ENCODE results near the gene LRRN2.

The LRRN2 gene

DNA sequence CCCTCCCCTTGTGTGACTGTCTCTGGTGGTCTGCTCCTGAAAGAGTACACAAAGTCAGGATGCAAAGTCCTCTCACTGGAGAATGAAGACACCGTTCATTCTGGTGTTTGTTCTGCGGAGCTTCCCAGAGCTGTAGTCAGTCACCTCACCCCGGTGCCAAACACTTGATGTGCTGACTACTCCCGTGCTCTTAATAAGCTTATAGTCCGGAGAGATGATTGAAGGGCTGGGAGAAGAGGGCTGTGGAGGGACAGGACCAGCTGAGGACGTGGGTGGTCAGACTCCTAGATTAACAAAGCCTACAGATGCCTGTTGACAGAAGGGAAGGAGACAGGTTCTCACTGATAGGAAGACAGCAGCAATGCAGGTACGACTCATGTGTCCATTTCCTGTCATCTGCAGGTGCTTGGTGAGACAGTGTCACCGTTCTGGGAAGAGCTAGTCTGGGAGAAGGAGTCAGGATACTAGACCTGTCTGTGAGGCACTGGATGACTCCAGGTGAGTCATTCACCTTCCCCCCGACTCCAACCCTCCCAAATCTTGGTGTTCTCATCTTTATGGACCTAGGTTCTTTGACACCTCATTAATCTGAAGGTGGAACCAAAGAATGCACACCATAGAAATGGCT, 40.4 kb upstream of the LRRN2 start:
- H3K36me3 ChIP-seq (ENCODE audit: insufficient read depth, low read length) = no peaks in the 10 kb centered on the region
- H3K4me1 ChIP-seq (ENCODE audit: insufficient read depth, low read length) = peaks cover 9% of the 10 kb centered on the region
- H3K27me3 ChIP-seq (ENCODE audit: insufficient read depth, low read length) = no peaks in the 10 kb centered on the region
- H3K4me3 ChIP-seq (ENCODE audit: low read length) = no peak overlapping the region
- no peak overlapping the region for H2AFZ ChIP-seq (ENCODE audit: low read depth, low read length)
- H3K9me3 ChIP-seq (ENCODE audit: low read length) = no peaks in the 10 kb centered on the region

DNA sequence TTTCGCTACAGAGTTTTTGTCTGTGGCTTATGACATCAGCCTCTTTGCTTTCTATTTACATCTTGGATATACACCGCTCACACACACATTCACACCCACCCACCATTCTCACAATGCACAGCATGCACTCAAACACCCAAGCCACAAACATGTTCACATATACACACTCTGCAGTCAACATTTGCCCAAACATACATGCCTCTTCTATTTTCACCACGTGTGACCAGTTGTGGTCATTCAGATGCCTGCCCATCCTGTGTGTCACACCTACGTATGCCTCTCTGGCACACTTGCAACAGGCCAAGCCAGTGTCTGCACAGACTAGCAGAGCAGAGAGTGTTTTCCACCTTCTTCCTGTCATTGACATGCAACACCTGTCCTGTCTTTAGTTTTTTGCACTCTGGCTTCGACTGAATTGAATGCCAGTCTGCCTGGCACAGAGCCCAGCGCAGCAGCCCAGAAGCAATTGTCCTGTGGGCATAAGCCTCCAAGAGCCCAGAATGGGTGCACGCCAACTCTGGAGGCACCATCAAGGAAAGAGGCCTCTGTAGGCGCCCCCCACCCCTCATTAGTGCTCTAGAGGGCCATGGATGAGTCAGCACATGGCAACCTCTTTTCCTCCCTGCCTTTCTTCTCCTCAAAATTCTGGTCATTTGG, 37.7 kb upstream of the LRRN2 start:
- Histone ChIP-seq H3K9me3 (ENCODE audit: low read length) (no peaks in the 10 kb centered on the region), H3K36me3 (ENCODE audit: insufficient read depth, low read length) (no peaks in the 10 kb centered on the region), H3K27me3 (ENCODE audit: insufficient read depth, low read length) (no peaks in the 10 kb centered on the region), H3K4me1 (ENCODE audit: insufficient read depth, low read length) (peaks cover 9% of the 10 kb centered on the region), H3K4me3 (ENCODE audit: low read length) (no peak overlapping the region), H2AFZ (ENCODE audit: low read depth, low read length) (no peak overlapping the region)

GRCh38 chr1:204721373-204722055, 36.0 kb upstream of the LRRN2 start:
- H3K9me3 ChIP-seq (ENCODE audit: low read length) = no peaks in the 10 kb centered on the region
- peaks cover 9% of the 10 kb centered on the region for H3K4me1 ChIP-seq (ENCODE audit: insufficient read depth, low read length)
- H2AFZ ChIP-seq (ENCODE audit: low read depth, low read length) = peak overlapping the region; percentile 74
- no peaks in the 10 kb centered on the region for H3K36me3 ChIP-seq (ENCODE audit: insufficient read depth, low read length)
- no peak overlapping the region for H3K4me3 ChIP-seq (ENCODE audit: low read length)
- no peaks in the 10 kb centered on the region for H3K27me3 ChIP-seq (ENCODE audit: insufficient read depth, low read length)

DNA sequence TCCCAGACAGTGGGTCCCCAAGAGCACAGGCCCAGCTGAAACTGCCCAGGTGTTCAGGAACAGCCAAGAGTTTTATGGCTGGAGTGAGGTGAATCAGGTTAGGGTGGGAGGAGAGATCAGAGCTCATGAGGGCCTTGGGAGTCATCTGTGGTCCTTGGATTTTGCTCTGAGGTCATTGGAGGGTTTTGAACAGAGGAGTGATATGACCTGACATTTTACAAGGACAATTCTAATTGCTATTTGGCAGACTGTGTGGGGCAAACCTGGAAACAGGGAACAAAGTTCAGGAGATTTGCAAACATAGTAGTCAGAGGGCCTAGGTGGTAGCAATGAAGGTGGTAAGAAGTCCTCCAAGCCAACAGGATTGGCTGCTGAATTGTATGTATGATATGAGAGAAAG, 31.1 kb upstream of the LRRN2 start:
- H2AFZ ChIP-seq (ENCODE audit: low read depth, low read length) = no peak overlapping the region
- H3K27me3 ChIP-seq (ENCODE audit: insufficient read depth, low read length) = no peaks in the 10 kb centered on the region
- no peak overlapping the region for H3K4me3 ChIP-seq (ENCODE audit: low read length)
- no peaks in the 10 kb centered on the region for H3K36me3 ChIP-seq (ENCODE audit: insufficient read depth, low read length)
- H3K9me3 ChIP-seq (ENCODE audit: low read length) = no peaks in the 10 kb centered on the region
- peaks cover 30% of the 10 kb centered on the region for H3K4me1 ChIP-seq (ENCODE audit: insufficient read depth, low read length)

DNA sequence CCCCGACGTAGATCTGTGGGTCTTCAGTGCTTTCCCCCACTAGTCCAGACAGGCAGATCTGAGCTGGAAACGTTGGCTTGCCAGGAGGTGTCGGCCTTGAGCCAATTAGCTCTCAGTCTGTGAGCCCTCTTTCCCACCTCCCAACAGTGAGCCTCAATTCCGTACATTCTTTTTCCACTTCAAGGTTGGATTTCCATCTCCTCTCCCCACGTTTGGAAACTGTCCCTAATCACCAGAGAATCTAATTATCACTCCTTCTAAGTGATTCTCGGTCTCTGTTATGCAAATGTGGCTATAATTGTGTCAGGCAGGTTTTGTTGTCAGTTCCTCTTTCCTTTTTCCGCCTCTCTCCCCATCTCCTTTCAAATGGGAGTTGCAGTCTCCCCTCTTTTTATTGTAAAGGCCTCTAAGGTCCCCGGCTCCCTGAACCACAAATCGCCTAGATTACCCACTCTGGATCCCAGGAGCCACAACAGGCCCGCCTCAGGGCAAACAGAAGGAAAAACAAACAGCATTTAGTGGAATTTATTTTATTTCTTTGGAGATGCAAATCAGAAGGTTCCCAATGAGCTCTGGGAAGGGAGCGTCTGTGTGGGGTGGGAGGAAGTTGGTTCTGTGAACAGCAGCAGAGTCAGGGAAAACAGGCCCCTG, 29.4 kb upstream of the LRRN2 start:
- Histone ChIP-seq H3K27me3 (ENCODE audit: insufficient read depth, low read length) (no peaks in the 10 kb centered on the region), H3K9me3 (ENCODE audit: low read length) (no peaks in the 10 kb centered on the region), H3K4me1 (ENCODE audit: insufficient read depth, low read length) (peaks cover 41% of the 10 kb centered on the region), H3K4me3 (ENCODE audit: low read length) (peak overlapping the region; percentile 25), H2AFZ (ENCODE audit: low read depth, low read length) (peak overlapping the region; percentile 68), H3K36me3 (ENCODE audit: insufficient read depth, low read length) (no peaks in the 10 kb centered on the region)

- Histone ChIP-seq H3K4me1 (ENCODE audit: insufficient read depth, low read length) (peaks cover 48% of the 10 kb centered on the region), H3K27me3 (ENCODE audit: insufficient read depth, low read length) (no peaks in the 10 kb centered on the region), H2AFZ (ENCODE audit: low read depth, low read length) (no peak overlapping the region), H3K36me3 (ENCODE audit: insufficient read depth, low read length) (no peaks in the 10 kb centered on the region), H3K9me3 (ENCODE audit: low read length) (no peaks in the 10 kb centered on the region), H3K4me3 (ENCODE audit: low read length) (no peak overlapping the region)
Observed at GRCh38 chr1:204714194-204714860, 28.8 kb upstream of the LRRN2 start.

- H3K36me3 ChIP-seq (ENCODE audit: insufficient read depth, low read length) = no peaks in the 10 kb centered on the region
- H3K4me3 ChIP-seq (ENCODE audit: low read length) = no peak overlapping the region
- no peak overlapping the region for H2AFZ ChIP-seq (ENCODE audit: low read depth, low read length)
- peaks cover 49% of the 10 kb centered on the region for H3K4me1 ChIP-seq (ENCODE audit: insufficient read depth, low read length)
- no peaks in the 10 kb centered on the region for H3K9me3 ChIP-seq (ENCODE audit: low read length)
- H3K27me3 ChIP-seq (ENCODE audit: insufficient read depth, low read length) = no peaks in the 10 kb centered on the region
Observed at GRCh38 chr1:204713541-204713940, 28.0 kb upstream of the LRRN2 start.

DNA sequence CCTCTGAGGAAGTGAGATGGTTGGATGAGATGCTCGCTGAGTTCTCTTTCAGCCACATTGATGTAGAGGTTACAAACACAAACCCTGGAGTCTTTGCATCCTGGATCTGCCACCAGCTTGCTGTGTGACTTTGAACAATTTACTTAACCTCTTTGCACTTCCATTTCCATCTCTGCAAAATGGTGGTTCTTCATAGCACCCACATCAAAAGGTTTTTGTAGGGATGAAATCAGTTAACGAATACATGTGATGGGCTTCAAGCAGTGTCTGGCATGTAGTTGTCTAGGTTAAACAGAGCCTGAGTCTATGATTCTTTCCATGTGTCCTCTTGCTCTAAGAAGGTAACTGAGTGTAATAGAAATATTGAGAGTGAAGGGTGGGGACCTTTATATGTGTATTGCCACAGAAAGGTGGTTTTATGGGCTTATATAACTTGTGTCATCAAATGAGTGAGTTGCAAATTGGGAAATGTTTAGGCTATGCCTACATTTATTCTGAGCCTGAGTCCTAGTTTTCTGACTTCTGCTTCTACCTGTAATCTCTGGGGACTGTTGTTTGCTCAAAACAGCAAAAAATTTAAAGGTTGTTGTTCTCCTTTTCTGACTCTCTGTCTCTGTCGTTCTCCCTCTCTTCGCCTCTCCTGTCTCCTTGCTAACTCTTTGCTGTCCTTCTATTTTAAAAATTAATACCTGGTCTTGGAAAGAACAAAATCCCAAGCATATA, 27.3 kb upstream of the LRRN2 start:
- Histone ChIP-seq H3K9me3 (ENCODE audit: low read length) (no peaks in the 10 kb centered on the region), H3K4me1 (ENCODE audit: insufficient read depth, low read length) (peaks cover 52% of the 10 kb centered on the region), H3K27me3 (ENCODE audit: insufficient read depth, low read length) (no peaks in the 10 kb centered on the region), H3K36me3 (ENCODE audit: insufficient read depth, low read length) (no peaks in the 10 kb centered on the region), H3K4me3 (ENCODE audit: low read length) (no peak overlapping the region), H2AFZ (ENCODE audit: low read depth, low read length) (no peak overlapping the region)

DNA sequence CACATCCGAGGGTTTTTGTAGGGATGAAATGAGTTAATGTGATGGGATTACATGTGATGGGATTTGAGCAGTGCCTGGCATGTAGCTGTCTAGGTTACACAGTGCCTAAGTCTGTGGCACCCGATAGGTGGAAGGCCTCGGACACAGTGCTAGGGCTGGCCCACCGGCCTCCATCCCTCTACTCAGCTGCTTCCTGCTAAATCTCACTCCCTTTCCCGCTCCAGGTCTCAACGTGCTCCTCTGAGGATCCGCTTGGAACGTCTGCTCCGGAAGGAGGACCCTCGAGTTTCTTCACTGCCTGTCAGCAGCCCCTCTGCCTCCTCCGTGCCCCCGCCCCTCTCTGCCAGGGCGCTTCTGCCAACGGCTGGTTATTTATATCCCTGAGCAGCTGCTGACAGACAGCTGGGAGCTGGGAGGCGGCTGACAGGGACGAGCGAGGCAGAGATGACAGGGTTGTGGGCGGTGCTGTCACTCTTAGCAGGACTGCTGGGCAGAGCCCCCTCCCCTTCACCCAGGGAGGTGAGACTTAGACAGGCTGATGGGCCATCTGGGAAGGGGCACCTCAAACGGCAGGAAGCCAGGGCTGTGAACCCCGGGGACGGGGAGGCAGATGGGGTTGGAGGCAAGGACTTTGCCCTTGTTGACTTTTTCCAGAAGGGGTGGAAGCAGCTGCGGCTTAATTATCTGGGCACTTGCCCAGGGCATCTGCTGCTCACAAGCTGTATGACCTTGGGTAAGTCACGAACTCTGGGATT, 26.6 kb upstream of the LRRN2 start:
- Histone ChIP-seq H3K9me3 (ENCODE audit: low read length) (no peaks in the 10 kb centered on the region), H2AFZ (ENCODE audit: low read depth, low read length) (no peak overlapping the region), H3K36me3 (ENCODE audit: insufficient read depth, low read length) (no peaks in the 10 kb centered on the region), H3K27me3 (ENCODE audit: insufficient read depth, low read length) (no peaks in the 10 kb centered on the region), H3K4me3 (ENCODE audit: low read length) (no peak overlapping the region), H3K4me1 (ENCODE audit: insufficient read depth, low read length) (peaks cover 59% of the 10 kb centered on the region)

GRCh38 chr1:204711103-204711946, 25.8 kb upstream of the LRRN2 start:
- Histone ChIP-seq H3K27me3 (ENCODE audit: insufficient read depth, low read length) (no peaks in the 10 kb centered on the region), H3K36me3 (ENCODE audit: insufficient read depth, low read length) (no peaks in the 10 kb centered on the region), H3K9me3 (ENCODE audit: low read length) (no peaks in the 10 kb centered on the region), H3K4me3 (ENCODE audit: low read length) (no peak overlapping the region), H3K4me1 (ENCODE audit: insufficient read depth, low read length) (peaks cover 67% of the 10 kb centered on the region), H2AFZ (ENCODE audit: low read depth, low read length) (no peak overlapping the region)
